Fibroblast of upper back skin (primary cell): ENCODE data around the gene TSNAXIP1.

Experiments used
- DNase-seq: peaks from one replicate; pipeline ENCODE4 v3.0.0-alpha.2; 2013

The TSNAXIP1 gene, protein sequence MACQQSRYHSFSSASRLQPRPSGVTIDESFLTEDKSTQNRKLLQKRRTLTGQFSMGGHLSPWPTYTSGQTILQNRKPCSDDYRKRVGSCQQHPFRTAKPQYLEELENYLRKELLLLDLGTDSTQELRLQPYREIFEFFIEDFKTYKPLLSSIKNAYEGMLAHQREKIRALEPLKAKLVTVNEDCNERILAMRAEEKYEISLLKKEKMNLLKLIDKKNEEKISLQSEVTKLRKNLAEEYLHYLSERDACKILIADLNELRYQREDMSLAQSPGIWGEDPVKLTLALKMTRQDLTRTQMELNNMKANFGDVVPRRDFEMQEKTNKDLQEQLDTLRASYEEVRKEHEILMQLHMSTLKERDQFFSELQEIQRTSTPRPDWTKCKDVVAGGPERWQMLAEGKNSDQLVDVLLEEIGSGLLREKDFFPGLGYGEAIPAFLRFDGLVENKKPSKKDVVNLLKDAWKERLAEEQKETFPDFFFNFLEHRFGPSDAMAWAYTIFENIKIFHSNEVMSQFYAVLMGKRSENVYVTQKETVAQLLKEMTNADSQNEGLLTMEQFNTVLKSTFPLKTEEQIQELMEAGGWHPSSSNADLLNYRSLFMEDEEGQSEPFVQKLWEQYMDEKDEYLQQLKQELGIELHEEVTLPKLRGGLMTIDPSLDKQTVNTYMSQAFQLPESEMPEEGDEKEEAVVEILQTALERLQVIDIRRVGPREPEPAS

DNA sequence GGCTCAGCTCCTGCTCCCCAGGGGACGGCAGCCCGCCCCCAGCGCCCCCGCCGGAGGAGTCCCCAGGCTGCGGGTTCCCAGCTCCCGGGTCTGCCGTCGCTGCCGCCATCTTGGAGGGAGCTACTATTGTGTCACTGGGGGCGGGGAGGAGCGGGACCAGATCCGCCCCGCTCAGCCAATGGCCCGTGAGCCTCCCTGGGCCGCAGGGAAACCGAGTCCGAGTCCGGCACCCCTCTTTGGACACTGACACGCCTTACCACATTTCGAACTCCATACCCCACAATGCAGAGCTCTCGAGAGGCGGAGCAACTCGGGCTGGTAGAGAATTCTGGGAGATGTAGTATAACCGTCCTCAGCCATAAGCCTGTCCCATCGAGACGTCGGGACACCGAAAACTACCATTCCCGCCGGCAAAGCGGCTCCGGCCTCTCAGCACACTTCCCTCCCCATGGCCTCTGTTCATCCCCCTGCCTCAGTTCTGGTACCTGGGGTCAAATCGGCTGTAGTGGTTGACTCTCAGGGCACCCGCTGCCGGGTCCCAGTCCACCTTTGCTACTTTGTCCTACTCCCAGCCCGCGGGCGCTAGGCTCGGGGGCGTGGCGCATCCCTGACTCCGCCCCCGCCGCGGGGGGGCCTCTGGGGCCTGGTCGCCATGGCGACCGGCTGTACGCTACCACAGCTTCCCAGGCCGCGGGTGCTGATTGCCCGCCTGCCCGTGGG lies at the start of gene TSNAXIP1, which contains the start of gene RANBP10:
TSS of gene TSNAXIP1 (plus strand) at position 462 of the 720 bp plus-strand sequence. CDS start 261 bp downstream, outside the sequence.
TSS of gene RANBP10 (minus strand) at position 133 of the 720 bp plus-strand sequence. CDS start at position 109, 24 bp downstream.
- peak; percentile 100 for DNase-seq

DNA sequence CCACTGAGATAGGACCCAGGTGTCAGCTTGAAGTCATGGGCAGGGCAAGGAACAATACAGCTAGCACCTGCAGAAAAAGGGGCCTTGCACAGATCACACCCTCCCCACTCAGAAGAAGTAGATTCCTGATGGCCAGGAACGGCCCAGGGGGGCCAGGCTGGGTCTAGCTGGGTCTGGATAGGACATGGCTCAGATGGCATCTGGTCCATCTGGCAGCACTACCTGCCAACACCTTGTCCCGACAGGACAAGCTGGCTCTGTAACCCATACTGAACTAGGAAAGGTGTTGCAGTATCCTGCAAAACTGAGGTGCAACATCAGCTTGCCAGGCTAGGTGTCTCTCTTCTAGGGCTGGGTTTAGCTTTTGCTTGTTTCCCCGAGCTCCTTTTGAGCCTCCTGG lies 48.7 kb upstream of the TSNAXIP1 start:
- no peak for DNase-seq

DNA sequence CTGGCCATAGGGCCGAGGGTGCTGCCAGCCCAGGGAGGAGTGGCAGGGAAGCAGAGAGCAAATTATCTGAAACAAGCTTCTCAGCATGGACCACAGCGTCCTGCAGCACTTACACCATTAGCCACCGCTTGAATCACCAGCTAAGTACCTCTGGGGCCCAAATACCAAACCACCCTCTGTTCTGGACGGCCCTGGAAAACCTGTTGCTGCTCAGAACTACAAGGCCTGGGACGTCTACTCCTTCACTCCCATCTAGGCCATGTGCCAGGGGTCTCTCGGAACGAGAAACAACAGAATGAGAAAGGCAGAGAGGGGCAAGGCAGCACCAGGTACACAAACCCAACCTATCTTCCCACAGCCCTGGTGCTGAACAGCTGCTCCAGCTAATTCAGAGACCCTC lies 47.7 kb upstream of the TSNAXIP1 start:
- no peak for DNase-seq

DNA sequence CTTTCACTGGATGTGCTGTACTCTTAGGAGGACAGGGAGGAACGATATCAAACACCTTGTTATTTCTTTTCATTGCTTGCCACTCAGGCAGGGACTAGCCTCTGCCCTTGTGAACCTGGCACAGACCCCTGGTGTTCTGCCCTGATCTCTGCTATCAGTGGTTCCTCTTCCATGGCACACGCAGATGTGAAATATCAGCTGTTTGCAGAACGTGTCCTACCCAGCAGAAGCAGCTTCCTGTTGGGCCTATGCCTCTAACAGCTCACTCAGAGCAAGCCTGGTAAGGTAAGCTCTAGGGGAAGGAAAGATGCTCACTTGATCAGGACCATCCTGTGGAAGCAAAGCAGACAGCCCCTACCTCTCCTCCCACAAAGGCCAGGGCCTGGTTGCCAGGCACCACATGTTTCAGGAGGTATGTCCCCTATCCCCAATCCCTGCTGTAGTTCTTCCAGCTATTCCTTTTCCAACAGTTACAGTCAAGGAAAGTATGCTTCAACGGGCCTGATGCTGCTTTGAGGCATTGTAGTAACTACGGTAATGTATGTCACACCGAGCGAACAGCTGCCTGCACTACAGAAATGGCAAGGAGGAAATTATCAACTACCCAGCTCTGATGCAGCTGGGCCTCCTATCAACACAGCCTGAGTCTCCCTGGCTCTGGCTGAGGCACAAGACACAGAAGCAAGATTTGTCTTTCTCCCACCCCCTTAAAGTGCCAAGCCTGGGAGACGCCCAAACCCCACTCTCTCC lies 46.3 kb upstream of the TSNAXIP1 start:
- no peak for DNase-seq

DNA sequence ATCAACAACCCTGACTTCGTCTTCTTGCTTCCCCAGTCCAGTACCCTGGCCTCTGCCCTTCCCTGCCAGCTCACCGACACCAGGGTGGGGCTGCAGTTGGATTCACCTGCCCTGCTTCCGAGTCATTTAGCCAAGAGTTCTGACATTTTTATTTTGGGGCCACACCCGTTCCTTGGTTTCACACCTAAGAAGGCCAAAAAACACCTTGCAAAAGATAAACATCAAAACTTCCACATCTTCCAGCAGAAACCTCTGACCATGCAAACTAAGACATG lies 45.8 kb upstream of the TSNAXIP1 start:
- no peak for DNase-seq

DNA sequence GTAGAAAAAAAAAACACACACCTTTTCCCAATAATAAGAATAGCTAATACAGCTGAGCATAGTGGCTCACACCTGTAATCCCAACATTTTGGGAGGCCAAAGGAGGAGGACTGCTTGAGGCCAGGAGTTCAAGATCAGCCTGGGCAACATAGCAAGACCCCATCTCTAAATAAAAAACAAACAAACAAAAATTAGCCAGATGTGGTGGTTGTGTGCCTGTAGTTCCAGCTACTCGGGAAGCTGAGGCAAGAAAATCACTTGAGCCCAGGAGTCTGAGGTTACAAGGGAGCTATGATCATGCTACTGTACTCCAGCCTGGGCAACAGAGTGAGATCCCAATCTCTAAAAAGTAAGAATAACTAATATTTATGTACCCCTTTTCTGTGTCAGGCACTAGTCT lies 44.8 kb upstream of the TSNAXIP1 start:
- DNase-seq, result no peak

DNA sequence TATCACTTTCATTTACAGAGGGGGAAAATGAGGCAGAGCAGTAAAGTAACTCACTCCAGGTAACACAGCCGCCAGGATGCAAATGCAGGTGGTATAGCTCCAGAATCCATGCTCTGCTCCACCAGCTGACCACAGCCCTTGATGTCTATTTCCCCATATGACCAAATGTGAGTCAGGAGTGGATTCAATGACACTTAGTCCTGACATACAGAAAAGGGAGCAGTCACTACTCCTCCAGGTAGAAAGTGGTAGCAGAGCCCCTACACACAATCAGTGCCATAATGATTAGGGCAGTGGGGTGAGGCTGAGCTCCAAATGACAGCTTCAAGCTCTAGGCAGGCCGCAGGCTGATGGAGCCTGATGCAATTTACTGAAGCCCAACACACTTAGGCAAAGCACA lies 44.3 kb upstream of the TSNAXIP1 start:
- DNase-seq, result no peak

DNA sequence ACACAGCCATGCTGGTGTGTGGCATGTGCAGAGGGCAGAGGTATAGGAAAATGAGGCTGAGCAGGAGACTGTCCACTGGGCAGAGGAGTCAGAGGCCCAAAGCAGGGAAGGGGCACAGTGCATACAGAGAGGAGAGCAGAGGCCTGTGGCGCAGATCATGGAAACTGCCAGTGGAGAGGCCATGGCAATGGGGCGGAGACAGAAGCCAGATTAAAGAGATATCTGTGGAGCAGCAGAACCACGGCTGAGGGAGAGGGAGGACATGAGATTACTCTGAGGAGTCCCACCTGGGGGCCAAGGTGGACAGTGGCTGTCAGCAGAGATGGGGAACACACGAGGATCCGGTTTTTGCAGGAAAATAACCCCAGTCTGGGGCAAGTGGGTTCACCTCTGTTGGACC lies 43.6 kb upstream of the TSNAXIP1 start:
- no peak for DNase-seq

DNA sequence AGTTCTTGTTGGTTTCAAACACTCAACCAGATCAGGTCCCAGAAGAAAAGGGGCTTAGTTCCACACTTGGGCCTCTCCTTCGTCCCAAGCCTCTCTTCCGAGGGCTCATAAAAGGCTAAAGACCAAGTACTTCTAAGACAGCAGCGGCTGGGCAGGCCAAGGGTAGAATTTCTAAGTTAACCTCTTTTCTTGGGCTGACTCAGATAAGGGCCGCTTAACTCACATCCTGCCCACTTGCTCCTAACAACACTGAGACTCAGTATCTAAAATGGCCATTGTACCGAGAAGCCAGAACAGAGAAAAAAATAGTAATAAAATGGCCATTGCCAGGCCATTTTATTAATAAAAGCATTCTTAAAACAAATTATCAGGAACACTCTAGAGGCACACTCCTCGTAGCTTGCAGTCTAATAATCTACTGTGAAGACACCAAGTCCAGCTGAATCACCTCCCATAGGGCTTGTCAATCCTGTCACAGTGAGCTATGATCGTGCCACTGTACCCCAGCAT lies 42.5 kb upstream of the TSNAXIP1 start:
- no peak for DNase-seq

DNA sequence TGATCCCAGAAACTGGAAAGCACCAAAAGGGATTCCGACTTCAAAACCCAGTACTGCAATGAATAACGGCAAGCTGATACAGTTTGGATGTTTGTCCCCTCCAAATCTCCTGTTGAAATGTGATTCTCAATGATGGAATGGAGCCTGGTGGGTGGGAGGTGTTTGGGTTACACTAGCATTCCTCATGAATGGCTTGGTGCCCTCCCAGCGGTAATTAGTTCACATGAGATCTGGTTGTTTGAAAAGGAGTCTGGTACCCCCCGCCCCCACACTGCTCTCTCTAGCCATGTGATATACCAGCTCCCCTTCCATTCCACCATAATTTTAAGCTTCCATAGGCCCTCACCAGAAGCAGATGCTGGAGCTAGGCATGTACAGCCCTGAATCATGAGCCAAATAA lies 40.4 kb upstream of the TSNAXIP1 start:
- no peak for DNase-seq

DNA sequence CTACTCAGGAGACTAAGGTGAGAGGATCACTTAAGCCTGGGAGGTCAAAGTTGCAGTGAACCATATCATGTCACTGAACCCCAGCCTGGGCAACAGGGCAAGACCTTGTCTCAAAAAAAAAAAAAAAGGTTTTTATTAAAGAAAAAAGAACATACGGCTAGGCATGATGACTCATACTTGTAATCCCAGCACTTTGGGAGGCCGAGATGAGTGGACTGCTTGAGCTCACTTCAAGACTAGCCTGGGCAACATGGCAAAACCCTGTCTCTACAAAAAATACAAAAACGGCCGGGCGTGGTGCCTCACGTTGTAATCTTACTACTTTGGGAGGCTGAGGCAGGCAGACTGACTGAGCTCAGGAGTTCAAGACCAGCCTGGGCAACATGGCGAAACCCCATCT lies 38.7 kb upstream of the TSNAXIP1 start:
- DNase-seq, result peak; percentile 53

DNA sequence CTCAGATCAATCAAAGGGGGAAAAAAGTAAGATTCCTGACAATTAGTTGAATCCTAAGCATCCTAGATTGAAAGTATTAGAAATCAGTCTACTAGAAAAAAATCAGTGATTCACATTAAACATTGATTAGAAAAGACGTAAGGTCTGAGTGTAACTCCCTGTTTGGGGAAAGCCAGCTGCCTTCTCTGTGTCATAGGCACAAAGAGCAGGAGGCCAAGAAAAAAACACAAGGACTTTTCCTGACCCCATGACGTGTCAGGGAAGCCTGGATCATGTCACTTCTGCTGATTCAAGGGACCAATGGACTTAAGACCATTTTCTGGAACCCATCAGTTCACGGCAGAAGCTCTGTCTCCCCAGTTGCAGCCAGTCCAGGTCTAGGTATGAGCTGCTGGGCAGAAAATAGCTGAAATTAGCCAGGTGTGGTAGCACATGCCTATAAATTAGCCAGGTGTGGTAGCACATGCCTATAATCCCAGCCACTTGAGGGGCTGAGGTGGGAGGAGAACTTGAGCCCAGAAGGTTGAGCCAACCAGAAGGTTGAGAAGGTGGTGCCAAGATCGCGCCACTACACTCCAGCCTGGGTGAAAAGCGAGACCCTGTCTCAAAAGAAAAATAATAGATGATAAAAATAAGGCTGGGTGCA lies 36.2 kb upstream of the TSNAXIP1 start:
- no peak for DNase-seq

DNA sequence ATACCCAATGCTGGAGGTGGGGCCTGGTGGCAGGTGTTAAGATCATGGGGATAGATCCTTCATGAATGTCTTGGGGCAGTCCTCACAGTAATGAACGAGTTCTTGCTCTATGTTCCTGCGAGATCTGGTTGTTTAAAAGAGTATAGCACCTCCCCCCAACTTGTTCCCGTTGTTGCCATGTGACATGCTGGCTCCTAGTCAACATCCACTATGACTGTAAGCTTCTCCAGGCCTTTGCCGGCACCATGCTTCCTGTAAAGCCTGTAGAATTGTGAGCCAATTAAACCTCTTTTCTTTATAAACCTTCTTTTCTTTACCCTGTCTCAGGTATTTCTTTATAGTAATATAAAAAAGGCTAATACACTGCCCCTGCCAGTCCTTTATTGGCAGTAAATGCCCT lies 33.6 kb upstream of the TSNAXIP1 start:
- no peak for DNase-seq

DNA sequence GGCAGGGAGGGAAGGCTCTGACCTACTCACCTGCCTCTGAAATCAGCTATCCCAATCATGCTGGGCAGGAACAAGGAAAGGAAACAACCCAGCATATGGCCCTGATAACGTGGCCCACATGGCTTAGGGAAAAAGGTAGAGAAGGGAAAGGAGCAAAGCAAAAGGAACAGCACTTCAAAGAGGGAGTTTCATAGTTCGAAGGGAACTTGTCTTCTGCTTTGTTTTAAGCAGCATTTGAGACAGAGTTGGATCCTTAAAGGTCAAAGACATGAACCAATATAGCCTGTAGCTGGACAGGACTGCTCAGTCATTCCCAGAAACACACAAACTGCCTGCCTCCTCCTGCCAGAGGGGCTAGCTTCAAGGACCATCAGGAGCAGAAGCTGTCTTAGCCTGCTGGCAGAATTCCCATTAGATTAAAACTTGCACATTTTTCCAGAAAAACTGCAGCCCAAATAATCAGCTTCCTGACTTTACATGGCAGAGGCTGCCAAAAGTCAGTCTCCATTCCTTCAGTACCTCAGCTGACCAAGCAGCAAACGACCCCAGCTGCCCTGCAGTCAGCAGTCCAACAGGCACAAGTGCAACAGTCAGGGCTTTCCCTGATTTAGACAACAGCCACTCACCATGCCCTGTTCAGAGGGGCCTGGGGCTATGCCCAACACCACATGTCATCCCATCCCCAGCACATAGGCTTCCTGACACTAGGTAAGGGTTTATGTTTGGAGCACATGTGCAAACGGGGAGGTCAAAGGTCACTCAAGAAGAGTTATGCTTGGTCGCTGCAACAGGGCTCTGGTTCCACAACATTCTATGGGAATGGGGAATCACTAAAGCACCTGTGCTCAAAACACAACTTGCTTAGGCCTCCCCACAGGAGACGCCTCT lies 32.9 kb upstream of the TSNAXIP1 start:
- DNase-seq, result no peak

DNA sequence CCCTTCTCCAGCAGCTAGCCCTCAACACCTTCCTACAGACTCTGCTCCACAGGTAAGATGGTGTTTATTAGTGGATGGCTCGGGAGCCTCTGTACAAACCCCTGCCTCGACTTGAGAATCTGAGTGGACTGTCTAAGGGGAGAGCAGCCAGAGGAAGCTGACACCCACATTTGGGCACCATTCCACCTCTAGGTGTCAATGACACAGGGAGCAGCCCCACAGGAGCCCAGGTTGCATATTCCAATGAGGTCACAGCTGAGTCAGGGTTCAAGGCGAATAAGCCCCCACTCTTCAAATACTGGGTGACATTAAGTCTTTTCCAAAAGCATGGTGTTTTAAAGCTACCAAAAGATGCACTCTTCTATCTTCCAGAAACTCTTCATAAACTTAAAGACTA lies 32.2 kb upstream of the TSNAXIP1 start:
- DNase-seq, result no peak

DNA sequence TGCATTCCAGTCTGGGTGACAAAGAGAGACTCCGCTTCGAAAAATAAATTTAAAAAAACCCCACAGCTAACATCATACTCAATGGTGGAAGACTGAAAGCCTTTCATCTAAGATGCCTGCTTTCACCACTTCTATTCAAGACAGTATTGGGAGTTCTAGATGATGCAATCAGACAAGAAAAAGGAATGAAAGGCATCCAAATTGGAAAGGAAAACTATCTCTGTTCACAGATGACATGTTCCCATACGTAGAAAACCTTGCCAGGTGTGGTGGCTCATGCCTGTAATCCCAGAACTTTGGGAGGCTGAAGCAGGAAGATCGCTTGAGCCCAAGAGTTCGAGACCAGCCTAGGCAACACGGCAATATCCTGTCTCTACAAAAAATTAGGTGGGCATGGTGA lies 31.4 kb upstream of the TSNAXIP1 start:
- DNase-seq, result peak; percentile 16

DNA sequence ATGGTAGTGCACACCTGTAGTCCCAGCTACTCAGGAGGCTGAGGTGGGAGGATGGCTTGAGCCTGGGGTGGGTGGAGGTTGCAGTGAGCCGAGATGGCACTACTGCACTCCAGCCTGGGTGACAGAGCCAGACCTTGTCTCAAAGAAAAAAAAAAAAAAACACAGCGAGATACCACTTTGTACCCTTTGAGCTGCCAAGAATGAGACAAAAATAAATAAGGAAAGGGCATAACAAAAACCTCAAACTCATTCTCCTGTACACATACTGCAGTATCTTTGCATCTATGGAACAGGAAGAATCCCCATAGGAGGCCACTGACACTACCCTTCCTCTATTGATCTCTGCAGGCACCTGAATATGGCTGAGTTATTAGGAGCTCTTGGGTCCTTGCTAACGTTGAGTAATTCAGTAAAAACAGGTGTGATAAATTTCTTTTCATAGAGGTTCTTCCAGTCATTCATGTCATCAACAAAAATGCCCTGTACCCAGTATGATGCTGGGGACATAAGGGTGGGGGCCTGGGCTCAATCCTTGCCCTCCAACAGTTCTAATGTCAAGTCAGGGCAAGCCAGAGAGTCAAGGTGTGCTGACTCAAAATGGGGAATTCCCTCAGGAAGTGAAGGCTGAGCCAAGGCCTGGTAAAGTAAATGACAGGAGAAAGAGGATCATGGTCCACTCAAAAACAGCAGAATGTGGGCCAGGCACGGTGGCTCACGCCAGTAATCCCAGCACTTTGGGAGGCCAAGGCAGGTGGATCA lies 27.3 kb upstream of the TSNAXIP1 start:
- no peak for DNase-seq

DNA sequence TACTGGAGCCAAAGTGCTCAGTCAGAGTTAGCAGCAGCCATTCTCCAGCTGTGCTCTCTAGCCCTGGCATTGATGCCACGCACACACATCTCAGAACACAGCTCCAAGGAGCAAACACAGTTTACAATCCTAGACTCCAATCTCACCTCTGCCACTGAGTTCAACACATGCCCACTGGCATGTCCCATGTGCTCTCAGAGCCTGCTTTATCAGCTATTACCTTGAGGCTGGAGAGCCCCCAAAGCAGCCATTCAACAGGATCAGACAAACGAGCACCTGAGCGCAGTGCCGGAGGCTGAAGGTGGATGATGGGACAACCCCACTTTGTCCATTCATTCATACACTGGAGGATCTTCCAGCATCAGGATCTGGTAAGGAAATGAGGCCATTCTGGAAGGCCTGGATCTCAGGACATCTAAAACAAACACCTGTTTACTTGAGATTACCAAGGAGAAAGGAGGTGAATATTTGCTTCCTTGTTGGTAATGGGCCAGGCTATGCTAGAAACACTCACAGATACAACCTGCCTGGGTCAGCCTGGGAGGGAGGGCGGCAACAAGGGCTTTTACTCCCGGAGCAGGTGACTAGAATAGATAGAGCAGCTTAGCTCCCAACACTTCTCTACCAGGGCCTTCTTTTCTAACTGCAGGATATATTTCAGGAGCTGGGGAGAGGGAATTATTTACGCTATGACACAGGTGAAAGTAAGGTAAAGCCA lies 25.7 kb upstream of the TSNAXIP1 start:
- no peak for DNase-seq

DNA sequence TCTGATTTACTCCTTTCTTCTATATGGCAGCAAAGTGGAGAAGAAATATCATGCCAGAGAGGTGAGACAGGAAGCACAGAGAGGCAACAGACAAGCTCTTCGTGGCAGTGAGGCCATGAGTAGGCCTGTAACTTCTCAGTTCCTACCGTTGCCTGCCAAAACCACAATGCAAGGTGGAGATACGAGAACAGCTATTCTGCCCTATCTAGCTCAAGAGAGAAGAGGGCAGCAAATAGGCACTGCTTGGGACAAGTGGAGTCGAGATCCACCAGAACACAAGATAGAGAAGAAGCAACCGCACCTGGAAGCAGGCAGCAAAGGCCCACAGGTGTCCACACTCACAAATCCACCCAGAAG lies 25.1 kb upstream of the TSNAXIP1 start:
- no peak for DNase-seq
